DMS79 (cell line): ENCODE results near the gene CTNNA2.

ENCODE experiments used
- DNase-seq: peaks from one replicate; lab custom pipeline; 2025; lab: John Stamatoyannopoulos, UW

CTNNA2 gene

GRCh38 chr2:79789811-79790210 is 277.0 kb downstream of the CTNNA2 start:
- no peak for DNase-seq

GRCh38 chr2:79792090-79792489 is 279.2 kb downstream of the CTNNA2 start:
- no peak for DNase-seq

- DNase-seq, result no peak
Measured at GRCh38 chr2:79793006-79793405, 280.2 kb downstream of the CTNNA2 start.

GRCh38 chr2:79796641-79797040 is 283.8 kb downstream of the CTNNA2 start:
- DNase-seq, result no peak

GRCh38 chr2:79798776-79799175 is 285.9 kb downstream of the CTNNA2 start:
- no peak for DNase-seq

- DNase-seq, result no peak
Measured at GRCh38 chr2:79799729-79800128, 286.9 kb downstream of the CTNNA2 start.

- no peak for DNase-seq
Measured at GRCh38 chr2:79801082-79801481, 288.2 kb downstream of the CTNNA2 start.

DNA sequence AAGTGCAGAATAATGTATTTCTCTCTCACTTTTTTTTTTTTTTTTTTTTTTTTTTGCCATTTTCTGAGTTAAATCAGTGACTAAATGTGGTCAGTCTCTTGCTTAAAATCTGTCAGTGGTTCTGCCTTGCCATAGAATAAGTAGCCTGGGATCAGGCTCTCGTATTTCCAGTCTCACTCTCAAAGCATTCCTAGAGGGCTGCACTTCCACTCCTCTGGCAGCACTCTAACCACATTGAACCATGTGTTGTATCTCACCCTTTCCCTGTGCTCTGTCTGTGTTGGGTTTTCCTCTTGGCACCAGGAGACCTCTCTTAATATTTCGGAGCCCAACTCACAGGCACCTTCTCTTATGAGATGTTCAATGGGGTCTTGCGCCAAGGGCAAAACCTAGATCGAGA is 304.4 kb downstream of the CTNNA2 start:
- DNase-seq, result no peak

GRCh38 chr2:79820281-79820680 is 307.4 kb downstream of the CTNNA2 start:
- no peak for DNase-seq

DNA sequence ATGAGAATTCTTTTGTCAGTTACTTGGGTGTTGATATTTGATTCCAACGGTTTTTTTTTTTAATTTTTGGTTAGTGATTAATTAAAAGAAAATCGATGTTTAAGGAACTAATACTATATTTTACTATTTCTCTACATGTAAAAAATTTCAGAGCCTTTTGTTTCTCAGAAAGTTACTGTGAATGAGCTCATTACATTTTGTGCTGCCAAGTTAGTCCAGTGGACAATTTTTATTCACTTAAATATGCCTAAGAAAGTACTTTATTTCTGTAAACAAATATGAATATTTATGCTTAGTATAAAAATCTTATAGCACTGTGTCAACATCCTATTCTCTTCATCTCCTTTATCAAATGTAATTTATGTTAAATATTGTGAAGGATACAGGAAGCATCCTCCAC is 309.3 kb downstream of the CTNNA2 start:
- DNase-seq, result no peak

DNA sequence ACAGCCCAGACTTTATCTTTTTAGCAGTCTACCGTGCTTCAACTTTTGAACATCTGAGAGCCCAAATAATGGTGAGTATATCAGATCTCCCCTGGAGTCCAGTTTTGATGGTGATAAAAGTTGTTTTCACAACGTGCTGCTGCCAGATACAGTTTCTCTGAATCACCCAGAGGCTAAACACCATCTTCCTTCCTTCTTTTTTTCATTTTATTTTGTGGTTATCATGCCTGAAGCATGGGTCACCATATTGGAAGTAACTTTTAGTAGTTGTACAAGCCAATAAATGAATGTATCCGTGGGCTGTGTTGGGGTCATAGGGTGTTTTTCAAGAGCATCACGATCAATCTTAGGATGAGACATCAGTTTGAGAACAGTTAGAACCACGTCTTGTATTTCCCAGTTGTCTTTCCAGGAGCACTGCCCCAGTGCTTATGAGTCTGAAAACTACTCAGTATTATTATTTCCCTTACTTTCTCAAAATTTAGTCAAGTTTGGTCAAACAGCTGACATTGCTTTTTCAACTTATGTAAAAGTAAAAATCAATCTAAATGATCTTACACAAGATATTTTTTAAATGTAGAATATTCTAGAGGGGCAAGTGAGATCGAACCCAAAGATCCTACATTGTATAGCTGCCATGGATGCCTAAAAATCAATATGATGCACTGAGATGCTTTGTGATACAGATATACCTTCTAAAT is 311.4 kb downstream of the CTNNA2 start:
- no peak for DNase-seq

- DNase-seq, result no peak
Measured at GRCh38 chr2:79827881-79828280, 315.0 kb downstream of the CTNNA2 start.

DNA sequence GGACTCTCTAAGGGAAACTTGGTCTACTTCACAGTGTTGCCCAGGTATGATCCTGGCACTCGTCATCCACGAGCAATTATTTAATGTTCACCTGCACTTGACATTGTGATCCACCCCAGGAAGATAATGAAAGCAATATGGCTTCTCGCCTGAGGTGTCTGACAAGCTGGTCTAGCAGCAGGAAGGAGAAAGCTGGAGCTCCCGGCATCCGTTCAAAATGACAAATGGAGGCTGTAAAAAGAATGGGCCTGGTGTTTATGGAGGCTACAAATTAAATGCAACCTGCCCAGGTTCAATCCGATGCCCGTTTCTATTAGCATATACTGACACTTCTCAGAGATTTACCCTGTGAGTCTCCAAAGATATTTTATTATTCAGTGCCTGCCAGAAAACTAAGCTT is 317.6 kb downstream of the CTNNA2 start:
- DNase-seq, result no peak

DNA sequence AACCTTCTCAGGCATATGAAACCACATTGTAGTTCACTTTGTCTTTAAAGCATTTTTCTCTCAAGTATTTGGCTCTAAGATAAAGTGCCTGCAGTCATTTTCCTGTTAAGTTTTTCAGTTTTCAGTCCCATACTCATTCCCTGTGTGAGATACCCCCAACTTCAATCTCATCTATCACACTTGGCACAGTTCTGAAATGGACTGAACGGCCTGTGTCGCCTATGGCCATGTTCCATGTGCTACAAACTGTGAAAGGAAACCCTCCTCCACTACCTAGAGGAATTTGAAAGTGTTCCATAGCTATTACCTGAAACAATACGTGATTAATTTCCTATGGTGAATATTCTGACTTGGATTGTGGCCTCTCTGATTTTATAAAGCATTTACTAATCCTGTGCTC is 319.1 kb downstream of the CTNNA2 start:
- no peak for DNase-seq

- peak; percentile 6 for DNase-seq
Measured at GRCh38 chr2:79832511-79833234, 319.8 kb downstream of the CTNNA2 start.

GRCh38 chr2:79833235-79833878 is 320.5 kb downstream of the CTNNA2 start:
- no peak for DNase-seq

GRCh38 chr2:79835911-79836310 is 323.1 kb downstream of the CTNNA2 start:
- DNase-seq, result no peak

- no peak for DNase-seq
Measured at GRCh38 chr2:79844011-79844410, 331.2 kb downstream of the CTNNA2 start.

GRCh38 chr2:79846878-79847277 is 334.0 kb downstream of the CTNNA2 start:
- DNase-seq, result no peak

- no peak for DNase-seq
Measured at GRCh38 chr2:79849241-79849640, 336.4 kb downstream of the CTNNA2 start.

DNA sequence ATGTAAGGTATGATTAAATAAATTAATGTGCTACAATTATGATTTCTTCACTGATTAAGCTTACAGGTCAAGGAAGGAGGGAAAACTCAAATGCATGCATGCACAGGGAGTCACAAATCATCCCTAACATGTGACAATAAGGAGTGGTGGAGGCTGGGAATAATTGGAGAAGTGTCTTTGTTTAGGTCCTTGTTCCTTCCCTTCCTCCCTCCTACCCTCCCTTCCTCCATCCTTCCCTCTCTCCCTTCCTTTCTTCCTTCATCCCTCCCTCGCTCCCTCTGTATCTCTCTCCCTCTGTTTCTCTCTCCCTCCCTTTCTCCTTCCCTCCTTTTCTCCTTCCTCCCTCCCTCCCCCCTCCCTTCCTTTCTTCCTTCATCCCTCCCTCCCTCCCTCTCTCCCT is 337.1 kb downstream of the CTNNA2 start:
- DNase-seq, result no peak

DNA sequence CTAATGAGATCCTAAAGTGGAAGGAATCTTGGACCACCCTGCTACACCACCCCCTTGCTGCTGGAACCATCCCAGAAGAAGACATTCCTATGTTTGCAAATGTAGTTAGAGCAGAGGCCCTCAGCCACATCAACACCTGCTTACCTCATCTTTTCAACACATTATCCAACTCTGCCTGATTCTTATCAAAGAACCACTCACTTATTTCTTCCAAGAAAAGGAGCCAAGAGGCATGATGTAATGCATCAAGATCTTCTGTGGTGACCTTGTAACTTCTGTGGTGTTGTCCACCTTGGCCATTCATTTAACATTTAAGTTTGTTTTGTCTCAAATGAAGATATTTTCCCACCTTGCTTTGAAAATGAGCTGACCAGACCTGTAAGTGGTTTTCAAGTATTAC is 338.1 kb downstream of the CTNNA2 start:
- DNase-seq, result no peak

- DNase-seq, result no peak
Measured at GRCh38 chr2:79855264-79856006, 342.6 kb downstream of the CTNNA2 start.
